GM12891 (cell line): ENCODE measurements around the gene HAT1.
"Not testable (repeated sequence)": the region's sequence is repeated elsewhere in the genome, so short reads cannot be mapped to it uniquely, and the experiment has no call there.

Source experiments
- DNase-seq: peaks from one replicate; pipeline ENCODE4 v3.0.0; 2011; ENCODE audit warnings: low spot score; ENCODE audit not compliant: insufficient read length
- FAIRE-seq: peaks from 2 replicates; lab custom pipeline; 2011; peaks lifted over from hg19 to GRCh38; lab: Jason Lieb, UNC
- PAX5 ChIP-seq: IDR thresholded peaks from 2 replicates; pipeline ENCODE4 v1.6.1; 2011; ENCODE audit warnings: low read length, moderate library complexity, mild to moderate bottlenecking; ENCODE audit not compliant: insufficient read depth, severe bottlenecking
- POLR2A ChIP-seq: IDR thresholded peaks from 2 replicates; pipeline ENCODE4 v1.6.1; 2011; ENCODE audit warnings: low read depth, low read length, control low read depth
- POLR2AphosphoS5 ChIP-seq: IDR thresholded peaks from 2 replicates; pipeline ENCODE4 v1.6.1; 2011; ENCODE audit warnings: low read depth, low read length, control low read depth
- POU2F2 ChIP-seq: IDR thresholded peaks from 2 replicates; pipeline ENCODE4 v1.6.1; 2011; ENCODE audit warnings: low read depth, mild to moderate bottlenecking, control low read depth, low read length, moderate library complexity
- SPI1 ChIP-seq: IDR thresholded peaks from 2 replicates; pipeline ENCODE4 v1.6.1; 2011; ENCODE audit warnings: low read depth, low read length, control low read depth
- TAF1 ChIP-seq: IDR thresholded peaks from 2 replicates; pipeline ENCODE4 v1.6.1; 2011; ENCODE audit warnings: low read depth, low read length, control low read depth

Gene HAT1

DNA sequence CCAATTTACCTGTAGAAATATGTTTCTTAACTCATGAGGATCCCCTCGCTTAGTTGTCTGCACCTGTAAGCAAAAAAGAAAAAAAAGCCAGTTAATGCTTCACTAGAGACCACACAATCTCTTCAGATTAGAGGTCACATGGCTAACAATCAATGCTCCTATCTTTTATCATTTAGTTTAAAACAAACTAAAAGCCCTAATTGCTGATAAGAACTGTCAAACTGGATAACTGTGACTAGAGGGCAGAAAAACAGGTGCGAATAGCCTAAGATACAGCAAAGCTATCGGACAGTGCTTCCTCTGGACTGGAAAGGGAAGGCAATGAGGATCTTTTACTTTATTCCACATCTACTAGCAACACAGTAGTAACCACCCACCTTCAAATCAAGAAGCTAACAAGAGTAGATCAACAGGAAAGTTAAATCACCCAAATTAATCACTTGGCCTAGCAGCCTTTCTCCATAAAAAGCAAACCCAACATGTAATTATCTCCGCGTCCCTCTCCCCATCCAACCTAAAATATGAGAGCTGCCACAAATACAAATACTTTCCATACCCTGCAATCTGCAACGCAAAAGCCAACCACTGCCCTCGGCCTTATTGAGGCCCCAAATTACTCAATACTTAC, 29.0 kb upstream of the HAT1 start:
- DNase-seq (no peak), FAIRE-seq (no peak)
- TF ChIP-seq POLR2A (no peak), SPI1 (no peak)

DNA sequence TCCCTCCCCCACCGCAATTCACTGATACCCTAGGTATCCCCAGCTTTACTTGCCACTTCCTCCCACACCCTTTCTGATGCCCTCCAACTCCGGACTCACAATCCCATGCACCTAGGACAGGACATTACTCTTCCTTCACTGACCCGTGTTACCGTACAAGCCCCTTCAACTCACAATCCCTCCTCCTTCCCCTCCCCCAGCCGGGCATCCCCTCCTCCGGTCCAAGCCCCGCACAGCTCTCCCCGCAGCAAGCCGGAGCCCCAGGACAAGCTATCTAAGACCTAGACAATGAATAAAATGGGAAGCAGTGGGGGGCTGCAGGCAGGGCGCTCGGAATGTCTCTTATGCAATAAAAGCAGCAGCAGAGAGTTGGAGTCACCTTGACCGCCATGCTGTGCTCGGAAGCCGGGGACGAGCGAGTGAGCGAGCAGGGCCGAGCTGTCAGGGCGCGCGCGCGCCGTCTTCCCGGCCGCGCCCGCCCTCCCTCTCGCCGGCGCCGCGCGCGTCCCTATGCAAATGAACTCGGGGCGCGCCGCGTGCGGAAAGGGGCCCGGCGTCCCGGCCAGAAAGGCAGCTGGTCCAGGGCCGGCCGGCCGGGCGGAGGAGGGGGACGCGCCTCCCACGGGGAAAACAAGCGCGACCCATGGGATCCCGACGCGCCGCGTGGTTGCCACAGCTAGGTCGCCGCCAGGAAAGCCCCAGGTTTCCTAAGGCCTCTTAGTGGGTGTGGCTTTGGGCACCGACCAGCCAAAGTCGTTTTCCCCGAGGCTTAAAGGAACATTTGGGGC, 28.2 kb upstream of the HAT1 start, which contains the start of gene SLC25A12:
SLC25A12 (minus strand) TSS at position 421 of the 788 bp plus-strand sequence; CDS start at position 391, 30 bp downstream.
- FAIRE-seq, result peak; percentile 97
- DNase-seq, result peak; percentile 91
- TF ChIP-seq POLR2AphosphoS5 (peak; percentile 62; the same call in 1 of the 2 replicates), TAF1 (peak; percentile 80), POU2F2 (peak; percentile 96), PAX5 (no peak), POLR2A (peak; percentile 81), SPI1 (peak; percentile 59; the same call in 1 of the 2 replicates)

DNA sequence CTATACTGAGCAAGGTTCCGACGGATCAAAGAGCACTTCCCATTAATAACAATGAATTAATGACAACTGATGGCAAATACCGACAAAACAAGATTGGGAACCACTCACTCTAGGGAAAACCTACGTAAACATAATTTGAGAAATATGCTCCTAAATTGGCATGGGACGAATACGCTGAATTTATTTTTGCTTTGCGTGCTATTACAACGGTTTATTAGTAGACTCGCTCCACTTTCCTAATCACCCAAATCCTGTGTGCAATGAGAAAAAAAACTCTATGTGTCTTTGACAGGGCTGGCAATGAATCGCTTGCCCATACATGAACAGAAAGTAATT, 27.7 kb upstream of the HAT1 start:
- DNase-seq, result no peak
- TF ChIP-seq SPI1 (no peak), POLR2AphosphoS5 (no peak)
- FAIRE-seq, result peak; percentile 28

DNA sequence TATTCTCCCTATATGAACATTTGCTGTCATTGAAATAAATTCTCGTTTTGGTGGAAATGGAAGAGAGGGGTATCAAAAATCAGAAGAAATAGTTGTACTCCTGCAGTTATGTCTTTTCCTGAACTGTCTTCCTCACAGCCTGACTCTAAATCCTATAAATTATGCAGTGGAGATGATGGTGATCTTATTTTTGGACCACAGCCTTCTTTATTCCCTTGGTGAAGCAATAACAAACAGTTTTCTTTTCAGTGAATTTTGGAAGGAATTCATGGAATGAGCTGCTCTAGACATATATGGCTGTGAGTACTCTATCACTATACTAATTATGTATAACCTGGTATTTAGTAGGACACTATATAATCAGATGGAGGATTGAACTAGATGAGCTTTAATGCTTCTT, 26.5 kb upstream of the HAT1 start:
- TF ChIP-seq POLR2AphosphoS5 (no peak), SPI1 (no peak), POLR2A (no peak), POU2F2 (no peak), TAF1 (no peak), PAX5 (no peak)
- no peak for FAIRE-seq
- no peak for DNase-seq

DNA sequence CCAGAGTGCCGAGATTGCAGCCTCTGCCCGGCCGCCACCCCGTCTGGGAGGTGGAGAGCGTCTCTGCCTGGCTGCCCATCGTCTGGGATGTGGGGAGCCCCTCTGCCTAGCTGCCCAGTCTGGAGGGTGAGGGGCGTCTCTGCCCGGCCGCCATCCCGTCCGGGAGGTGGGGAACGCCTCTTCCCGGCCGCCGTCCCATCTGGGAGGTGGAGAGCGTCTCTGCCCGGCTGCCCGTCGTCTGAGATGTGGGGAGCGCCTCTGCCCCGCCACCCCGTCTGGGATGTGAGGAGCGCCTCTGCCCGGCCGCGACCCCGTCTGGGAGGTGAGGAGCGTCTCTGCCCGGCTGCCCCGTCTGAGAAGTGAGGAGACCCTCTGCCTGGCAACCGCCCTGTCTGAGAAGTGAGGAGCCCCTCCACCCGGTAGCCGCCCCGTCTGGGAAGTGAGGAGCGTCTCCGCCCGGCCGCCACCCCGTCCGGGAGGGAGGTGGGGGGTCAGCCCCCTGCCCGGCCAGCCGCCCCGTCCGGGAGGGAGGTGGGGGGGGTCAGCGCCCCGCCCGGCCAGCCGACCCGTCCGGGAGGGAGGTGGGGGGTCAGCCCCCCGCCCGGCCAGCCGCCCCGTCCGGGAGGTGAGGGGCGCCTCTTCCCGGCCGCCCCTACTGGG, 22.5 kb upstream of the HAT1 start:
- FAIRE-seq, DNase-seq: not testable (repeated sequence)

DNA sequence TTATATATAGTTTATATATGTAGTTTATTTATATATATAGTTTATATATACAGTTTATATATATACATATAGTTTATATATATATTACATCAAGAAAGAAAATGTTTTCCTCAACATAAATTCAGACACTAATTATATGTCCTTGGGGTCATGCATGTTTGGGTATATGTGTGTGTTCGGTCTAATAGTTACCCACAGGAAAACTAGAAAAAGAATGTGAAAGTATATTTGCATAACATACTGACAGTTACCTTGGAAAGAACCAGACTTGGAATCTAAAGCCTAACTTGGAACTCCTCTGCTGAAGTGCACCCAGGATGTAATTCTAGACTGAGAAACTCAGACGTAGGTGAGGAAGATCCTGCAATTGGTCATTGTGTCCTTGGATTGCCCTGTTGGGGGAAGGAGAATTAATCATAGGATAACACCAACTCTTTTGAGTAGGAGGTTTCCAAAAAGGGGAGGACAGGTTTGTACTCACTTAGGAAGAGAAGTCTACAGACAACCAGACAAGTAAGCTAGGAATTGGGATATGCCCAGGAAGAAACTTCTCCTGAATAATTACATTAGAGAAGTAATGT, 19.3 kb upstream of the HAT1 start:
- TF ChIP-seq POU2F2, result no peak
- no peak for TF ChIP-seq POLR2A
- no peak for TF ChIP-seq POLR2AphosphoS5
- no peak for TF ChIP-seq SPI1
- no peak for TF ChIP-seq PAX5
- no peak for TF ChIP-seq TAF1
- peak; percentile 83 for FAIRE-seq
- no peak for DNase-seq

DNA sequence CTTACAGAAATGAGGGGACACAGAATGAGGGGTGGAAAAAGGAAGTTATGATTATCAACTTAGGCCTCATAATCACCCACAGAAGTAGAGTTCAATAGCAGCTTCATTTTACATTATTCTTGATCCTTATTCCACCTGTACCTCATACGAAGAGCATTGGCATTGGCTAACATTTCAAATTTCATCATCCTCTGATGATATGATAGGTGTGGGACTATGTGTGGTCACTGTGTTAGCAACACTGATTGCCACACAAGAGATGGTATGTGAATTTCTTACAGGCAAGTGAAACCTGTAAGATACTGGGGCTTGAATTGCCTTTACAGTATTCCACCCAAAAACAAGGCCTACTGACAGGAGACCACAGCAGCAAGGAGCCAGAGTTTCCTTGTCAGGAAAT, 14.0 kb upstream of the HAT1 start:
- DNase-seq (no peak), FAIRE-seq (peak; percentile 43)
- TF ChIP-seq SPI1, result no peak

DNA sequence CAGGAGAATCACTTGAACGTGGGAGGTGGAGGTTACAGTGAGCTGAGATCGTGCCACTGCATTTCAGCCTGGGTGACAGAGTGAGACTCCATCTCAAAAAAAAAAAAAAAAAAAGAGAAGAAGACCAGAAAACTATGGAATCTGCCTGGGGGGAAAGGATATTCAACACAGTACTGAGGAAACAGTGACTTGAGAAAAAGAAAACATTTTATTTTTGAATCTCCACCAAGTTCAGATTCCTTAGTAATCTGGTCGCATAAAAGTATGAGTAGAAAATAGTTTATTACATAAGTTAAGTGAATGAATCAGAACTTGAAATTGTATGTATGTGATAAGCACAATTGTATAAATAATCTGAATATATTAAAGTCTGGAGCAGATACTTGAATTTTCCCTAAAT, 13.0 kb upstream of the HAT1 start:
- TF ChIP-seq PAX5 (no peak), SPI1 (no peak), POLR2AphosphoS5 (no peak), TAF1 (no peak)
- DNase-seq (no peak), FAIRE-seq (no peak)

DNA sequence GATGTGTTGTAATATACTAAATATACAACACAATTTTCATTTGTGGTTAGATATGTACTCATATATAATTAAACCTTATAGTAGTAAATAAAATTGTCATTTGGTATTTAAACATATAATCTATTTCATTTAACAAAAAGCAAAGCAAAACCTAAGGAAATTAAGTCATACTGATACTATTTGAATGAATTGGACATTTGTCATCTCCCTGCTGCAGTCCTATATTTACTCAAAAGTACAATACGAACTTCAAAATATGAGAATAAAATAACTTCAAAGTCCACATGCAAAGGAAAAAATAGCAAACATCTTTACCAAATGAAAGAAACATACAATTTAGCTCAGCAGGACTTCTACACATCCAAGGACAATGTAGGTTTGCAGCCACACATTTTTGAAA, 11.8 kb upstream of the HAT1 start:
- no peak for TF ChIP-seq POLR2AphosphoS5
- no peak for TF ChIP-seq POLR2A
- TF ChIP-seq TAF1, result no peak
- no peak for TF ChIP-seq PAX5
- no peak for TF ChIP-seq POU2F2
- no peak for TF ChIP-seq SPI1
- FAIRE-seq (no peak), DNase-seq (no peak)

DNA sequence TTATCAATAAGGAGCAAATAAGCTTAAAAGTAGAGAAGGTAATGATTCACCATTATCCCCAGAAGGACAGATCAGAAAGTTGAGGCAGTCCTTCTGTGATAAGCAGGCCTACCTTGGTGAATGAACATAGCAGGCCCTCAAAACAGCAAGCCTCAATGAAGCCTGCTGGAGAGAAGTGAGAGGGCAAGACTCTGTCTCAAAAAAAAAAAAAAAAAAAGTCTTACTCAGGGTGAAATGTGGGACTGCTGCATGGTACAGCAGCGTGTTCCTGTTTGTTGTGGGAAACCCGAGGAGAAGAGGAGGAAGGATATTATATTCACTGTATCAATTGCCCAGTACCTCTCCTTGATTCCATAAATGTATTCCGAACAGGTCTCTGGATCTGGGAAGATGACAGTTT, 8.7 kb upstream of the HAT1 start:
- TF ChIP-seq SPI1, result no peak
- TF ChIP-seq PAX5, result no peak
- no peak for TF ChIP-seq TAF1
- no peak for TF ChIP-seq POLR2AphosphoS5
- TF ChIP-seq POLR2A, result no peak
- TF ChIP-seq POU2F2, result no peak
- DNase-seq (no peak), FAIRE-seq (no peak)
